ENCODE results near the gene FBXW7.

The FBXW7 gene

DNA sequence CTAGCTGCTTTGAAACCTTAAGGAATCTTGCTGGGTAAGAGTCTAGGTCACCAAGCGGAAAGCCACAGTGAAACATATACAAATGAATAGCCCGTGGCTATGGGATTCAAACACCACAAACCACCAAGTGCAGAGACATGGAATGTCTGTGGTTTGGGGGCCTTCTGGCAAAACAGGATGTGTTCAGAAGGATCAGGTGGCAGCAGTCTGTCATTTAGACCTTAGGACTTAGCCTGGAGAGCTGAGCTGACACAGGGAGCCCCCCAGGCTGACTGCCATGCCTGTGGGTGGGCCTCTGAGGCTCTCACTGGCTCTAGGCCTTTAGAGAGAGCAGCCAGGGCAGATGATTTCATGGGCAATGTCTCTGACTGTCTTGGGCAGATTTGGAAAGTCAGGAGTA is 225.6 kb downstream of the FBXW7 start:
- DNase-seq, result no peak

GRCh38 chr4:152309418-152309817 is 226.5 kb downstream of the FBXW7 start:
- DNase-seq, result no peak

DNA sequence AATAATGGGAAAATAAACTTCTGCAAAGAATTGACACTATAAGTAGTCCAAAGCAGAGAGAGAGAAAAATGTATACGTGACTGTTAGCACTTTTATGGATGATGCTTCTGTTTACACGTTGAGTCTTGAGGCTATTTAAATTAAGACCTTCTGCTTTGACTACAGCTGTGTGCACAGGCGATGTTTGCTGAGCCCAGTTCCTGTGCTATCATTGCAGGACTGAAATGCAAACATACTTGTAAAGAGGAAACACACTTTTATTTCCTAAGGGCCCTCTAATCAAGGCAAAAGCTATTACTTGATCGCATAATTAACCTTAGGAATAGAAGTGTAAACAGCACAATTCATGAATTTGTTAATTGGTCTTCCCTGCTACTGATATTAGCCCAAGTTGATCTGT is 226.9 kb downstream of the FBXW7 start:
- no peak for DNase-seq

- no peak for DNase-seq
Measured at GRCh38 chr4:152307669-152308068, 228.2 kb downstream of the FBXW7 start.

DNA sequence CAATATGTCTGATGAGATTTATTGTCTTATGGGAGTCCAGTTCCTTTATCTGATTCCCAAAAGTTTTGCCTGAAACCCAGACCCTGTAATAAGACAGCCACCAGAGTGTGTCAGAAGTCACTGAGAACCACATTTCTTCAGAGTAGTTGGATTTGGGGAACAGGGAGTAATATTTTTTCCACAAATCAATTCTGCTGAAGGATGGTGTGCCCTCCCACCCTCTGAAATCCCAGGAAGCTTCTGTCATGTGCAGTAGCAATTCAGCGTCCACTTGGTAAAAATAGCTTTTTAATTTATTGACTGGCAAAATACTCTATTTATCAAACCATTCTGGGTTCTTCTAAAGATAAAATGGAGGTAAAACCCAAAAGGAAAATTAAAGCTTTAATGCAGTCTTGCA is 229.4 kb downstream of the FBXW7 start:
- DNase-seq, result no peak

GRCh38 chr4:152304220-152304619 is 231.7 kb downstream of the FBXW7 start:
- no peak for DNase-seq

DNA sequence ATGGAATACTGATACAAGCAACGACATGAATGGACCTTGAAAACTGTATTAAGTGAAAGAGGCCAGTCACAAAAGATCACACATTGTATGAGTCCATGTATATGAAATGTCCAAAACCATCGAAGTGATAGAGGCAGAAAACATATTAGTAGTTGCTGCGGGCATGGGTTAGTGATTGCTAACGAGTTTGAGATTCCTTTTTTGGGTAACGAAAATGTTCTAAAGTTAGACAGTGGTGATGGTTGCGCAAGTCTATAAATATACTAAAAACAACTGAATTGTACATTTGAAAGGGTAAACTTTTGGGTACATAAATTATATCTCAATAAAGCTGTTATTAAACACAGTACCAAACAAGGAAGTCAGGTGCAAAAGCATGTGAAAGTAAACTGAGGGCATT is 234.5 kb downstream of the FBXW7 start:
- no peak for DNase-seq

DNA sequence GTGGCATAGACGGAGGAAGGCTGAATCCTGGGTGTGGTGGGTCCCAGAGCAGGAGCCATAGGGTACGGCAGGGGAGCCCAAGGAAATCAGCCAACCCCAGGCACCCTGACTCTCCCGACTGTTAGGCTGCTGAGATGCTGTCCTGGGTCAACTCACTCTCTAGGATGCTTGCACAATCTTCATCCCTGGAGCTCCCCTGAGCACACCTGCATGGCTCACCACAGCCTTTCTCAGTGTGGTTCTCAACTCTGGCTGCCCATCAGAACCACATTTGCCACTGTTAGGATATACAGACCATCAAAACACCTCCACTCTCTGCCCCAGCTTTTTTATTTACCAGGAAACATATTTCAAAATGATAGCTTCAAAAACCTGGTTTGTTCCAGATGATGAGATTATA is 236.3 kb downstream of the FBXW7 start:
- no peak for DNase-seq

- DNase-seq, result no peak
Measured at GRCh38 chr4:152296386-152296785, 239.5 kb downstream of the FBXW7 start.

GRCh38 chr4:152294765-152295164 is 241.1 kb downstream of the FBXW7 start:
- DNase-seq, result no peak

DNA sequence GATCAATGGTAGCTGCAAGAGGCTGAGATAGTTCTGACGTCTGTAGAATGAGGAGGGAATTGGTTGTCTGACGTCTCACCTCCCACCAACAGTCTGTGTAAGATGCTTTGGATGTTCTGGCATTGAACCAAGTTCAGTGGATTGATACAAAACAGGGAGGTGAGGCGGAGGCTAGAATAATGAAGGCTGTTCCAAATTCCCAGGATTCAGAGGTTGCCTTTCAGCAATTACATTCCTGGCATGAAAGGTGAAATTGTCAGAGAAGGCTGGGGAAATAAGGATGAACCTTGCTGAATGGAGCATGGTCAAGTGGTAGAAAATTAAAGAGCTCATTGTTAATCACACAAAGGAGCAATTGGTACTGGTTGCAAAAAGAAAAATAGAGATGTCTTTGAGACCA is 241.6 kb downstream of the FBXW7 start:
- no peak for DNase-seq

- no peak for DNase-seq
Measured at GRCh38 chr4:152293527-152293926, 242.4 kb downstream of the FBXW7 start.

GRCh38 chr4:152290366-152290921 is 245.4 kb downstream of the FBXW7 start:
- no peak for DNase-seq

DNA sequence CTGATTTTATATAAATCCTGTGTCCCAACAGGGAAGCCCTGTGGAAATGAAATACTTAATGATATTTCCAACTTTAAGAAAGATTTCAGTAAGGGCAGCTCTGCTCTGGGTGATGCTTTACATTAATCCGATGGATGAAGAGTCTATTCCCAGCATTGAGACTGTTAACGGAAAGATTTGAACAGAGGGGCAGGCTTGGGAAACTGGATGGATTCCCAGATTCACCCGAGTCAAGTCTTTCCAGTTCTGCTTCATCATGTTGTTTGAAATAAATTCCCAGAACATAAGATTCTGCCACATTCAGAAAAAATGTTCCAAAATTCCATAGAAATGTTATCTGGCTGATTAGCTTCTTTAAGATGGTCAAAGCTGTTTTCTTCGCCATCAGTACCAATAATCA is 246.0 kb downstream of the FBXW7 start:
- no peak for DNase-seq

DNA sequence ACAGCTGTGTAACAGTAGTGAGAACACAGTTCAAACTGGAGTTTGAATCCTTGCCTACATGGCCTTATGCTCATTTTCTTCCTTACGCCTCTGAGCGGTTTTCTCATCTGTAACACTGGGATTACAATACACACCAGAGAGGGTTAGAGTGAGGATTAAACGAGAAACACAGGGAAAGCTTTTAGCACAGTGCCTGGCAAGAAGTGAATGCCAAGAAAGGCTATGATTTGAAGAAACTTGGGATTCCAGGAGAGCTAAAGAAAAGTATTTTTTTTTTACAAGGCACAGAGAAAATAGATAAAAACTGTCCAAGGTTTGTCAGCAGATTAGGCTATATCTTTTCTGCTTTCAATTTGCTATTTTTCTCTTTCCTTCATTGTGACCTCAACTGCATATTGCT is 246.4 kb downstream of the FBXW7 start:
- no peak for DNase-seq

GRCh38 chr4:152283801-152284470 is 252.0 kb downstream of the FBXW7 start:
- no peak for DNase-seq

DNA sequence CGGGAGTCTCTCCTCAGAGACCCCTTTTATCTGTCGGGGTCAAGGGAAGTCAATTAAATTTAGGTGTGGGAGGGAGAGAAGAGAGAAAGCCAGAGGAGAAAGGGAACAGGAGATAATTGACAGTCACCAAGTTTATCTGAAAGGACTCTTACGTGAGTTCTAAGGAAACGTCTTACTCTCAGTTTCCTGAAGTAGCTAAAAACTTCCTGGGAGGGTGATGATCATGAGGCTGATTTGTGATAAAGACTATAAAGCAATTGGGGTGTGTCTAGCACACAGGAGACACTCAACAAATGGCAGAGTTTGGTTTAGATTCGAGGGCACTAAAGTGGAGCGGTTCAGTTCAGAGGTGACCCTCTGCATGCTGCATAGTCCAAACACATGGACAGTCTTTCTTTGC is 254.1 kb downstream of the FBXW7 start:
- DNase-seq, result no peak

DNA sequence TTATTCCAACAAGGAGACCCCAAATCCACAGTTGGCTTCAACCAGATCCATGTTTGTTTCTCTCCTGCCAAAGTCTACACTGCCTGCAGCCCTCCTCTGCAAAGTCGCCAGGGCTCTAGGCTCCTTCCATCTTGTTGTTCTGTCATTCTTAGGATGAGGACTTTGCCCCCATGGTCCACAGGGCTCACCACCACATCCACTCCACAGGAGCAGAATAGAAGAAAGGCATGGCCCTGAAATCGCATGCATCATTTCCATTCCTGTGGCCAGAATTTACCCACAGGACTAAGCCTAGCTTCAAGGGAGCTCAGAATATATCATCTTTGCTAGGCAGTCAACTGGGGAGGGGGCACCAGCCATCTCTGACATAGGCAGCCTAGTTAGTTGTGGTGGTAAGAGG is 254.7 kb downstream of the FBXW7 start:
- no peak for DNase-seq

GRCh38 chr4:152279234-152279566 is 256.7 kb downstream of the FBXW7 start:
- no peak for DNase-seq

DNA sequence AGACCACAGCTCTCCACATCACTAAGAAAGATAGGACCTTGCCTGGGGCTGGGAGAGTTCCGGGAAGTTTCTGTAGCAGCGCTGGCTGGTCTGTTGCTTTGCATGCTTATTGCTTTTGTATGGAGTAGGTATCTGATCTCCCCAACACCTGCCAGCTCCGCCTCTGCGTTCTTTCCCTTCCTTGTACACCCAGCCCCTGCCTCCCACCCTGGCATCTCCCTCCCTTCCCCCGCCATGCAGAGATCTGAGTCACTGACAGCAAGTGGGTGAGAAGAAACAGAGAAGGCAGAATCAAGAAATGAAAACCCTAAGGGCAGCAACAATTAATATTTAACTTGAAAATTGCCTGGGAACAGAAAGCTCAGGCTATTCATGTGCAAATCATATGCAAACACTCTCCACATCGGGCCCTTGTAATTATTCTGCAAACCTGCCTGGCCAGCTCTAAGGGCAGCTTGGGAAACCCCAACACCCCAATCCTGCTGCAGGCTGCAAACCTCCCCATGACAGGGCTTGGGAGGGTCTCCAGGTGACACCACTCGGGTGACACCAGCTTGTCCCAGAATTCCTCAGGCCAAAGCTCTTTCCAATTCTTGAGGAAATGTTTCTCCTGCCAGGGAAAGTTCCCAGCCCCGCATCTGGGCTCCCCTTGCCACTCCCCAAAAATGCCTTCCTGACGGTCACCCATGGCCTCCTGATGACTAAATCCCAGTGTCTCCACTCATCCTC is 257.2 kb downstream of the FBXW7 start:
- DNase-seq, result no peak

DNA sequence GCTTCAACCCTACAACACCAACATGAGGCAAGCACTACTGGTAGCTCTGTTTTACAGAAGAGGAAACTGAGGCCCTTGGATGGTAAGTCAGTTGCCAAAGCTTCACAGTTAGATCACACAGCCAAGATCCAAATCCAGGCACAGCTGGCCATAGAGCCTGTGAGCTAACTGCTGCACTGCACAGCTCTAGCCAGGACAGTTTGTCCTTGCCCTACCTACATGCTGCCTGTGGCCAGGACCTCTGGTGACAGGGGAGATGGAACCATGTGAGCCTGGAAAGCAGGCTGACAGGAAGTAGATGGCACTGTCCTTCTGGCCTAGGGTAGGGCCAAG is 257.8 kb downstream of the FBXW7 start:
- DNase-seq, result no peak

GRCh38 chr4:152277333-152277732 is 258.6 kb downstream of the FBXW7 start:
- no peak for DNase-seq

DNA sequence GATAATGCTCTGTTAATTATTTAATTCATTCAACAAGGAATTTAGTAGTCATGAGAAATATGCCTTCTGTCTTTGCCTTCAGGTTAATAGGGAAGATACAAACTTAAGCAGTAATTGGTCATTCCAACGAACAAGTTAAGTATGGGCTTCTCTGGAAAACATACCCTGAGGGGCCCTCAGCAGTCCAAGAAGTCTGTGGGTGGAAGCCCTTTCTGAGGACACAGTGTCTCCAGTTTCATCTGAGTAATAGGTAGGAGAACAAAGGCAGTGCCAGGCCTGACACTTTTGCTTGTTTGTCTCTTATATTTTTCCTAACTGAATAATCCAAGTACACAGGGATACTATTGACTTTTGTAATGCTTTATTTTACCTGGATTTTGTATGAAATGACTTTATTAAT is 262.5 kb downstream of the FBXW7 start:
- DNase-seq, result no peak
